ENCODE data around the gene ZBTB7C.

The ZBTB7C gene

DNA sequence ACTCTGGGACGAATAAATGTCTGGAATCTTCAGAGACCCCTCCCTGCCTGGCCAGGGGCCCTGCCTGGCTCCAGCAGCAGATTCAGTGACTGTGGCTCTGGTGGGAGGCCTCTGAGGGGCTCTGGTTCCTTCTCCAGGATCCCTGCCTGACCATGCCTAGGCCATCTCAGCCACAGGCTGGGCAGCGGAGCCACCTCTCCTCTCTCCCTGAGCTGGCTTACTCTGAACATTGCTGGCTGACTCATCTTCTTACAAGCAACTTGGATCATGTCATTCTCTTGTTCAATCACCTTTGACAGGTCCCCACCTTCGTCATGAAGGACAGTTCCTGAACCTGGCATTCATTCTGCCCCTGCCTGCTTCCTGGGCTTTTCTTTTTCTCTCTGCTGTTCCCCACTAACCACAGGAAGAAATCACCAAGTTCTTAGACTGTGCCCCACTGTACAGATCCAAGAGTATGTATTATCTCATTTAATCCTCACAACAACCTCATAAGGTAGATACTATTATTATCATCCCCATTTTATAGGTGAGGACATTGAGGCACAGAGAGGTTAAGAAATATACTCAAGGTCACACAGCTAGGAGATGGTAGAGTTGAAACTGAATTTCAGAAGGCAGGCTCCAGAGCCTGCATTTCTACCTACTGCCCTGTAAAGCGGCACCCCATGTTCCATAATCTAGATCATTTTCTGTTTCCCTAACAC lies 323.2 kb downstream of the ZBTB7C start:
- DNase-seq (ENCODE audit: low spot score), result no peak

GRCh38 chr18:48084858-48085257 lies 324.3 kb downstream of the ZBTB7C start:
- no peak for DNase-seq (ENCODE audit: low spot score)

DNA sequence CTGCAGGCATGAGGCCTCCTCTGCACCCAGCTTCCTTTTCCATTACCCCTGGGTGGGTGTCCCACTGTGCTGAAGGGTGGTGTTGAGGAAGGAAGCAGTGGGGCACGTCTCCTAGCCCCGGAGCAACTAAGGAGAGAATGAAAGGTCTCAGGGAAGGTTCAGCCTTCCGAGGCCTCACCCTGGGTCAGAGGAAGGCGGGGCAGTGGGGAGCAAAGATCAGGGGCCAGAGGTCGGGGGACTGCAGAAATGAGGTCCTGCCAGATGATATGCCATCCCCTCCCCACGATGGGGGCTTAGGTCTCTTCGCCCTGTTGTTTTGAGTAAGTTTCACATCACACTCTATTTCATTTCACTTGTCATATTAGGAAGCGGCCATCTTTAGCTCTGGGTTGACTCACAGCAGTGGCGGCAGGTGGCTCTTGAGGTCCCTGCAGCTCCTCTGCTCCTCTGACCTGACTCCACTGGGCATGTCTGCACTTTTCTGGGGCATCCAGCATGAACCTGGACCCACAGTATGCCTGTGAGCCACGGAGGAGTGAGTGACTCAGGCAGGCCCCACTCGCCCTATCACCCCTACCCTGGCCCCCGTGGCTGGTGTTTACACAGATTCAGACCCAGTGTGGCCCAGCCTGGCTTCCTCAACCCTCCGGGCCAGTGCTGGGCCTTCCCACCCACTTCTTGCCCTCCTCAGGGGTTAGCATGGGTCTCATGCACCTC lies 325.0 kb downstream of the ZBTB7C start:
- DNase-seq (ENCODE audit: low spot score), result no peak

GRCh38 chr18:48080546-48080945 lies 328.6 kb downstream of the ZBTB7C start:
- DNase-seq (ENCODE audit: low spot score), result no peak

GRCh38 chr18:48079885-48080284 lies 329.3 kb downstream of the ZBTB7C start:
- no peak for DNase-seq (ENCODE audit: low spot score)

DNA sequence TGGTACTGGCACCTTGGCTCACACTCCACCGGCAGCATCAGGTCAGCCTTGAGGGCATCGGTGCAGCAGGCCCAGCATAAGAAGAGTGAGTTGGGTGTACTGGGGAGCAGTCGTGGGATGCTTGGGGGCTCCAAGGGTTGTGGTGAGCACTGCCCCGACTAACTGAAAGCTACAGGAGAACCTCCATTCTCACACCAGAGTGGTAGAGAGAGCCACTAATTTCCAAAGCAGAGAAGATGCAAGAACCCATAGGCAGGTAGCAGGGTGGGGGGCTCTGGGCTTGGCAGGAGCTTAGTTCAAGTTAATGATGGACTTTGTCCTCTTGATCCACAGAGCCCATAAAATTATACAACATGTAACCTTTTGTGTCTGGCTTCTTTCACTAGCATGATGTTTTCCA lies 330.7 kb downstream of the ZBTB7C start:
- no peak for DNase-seq (ENCODE audit: low spot score)

DNA sequence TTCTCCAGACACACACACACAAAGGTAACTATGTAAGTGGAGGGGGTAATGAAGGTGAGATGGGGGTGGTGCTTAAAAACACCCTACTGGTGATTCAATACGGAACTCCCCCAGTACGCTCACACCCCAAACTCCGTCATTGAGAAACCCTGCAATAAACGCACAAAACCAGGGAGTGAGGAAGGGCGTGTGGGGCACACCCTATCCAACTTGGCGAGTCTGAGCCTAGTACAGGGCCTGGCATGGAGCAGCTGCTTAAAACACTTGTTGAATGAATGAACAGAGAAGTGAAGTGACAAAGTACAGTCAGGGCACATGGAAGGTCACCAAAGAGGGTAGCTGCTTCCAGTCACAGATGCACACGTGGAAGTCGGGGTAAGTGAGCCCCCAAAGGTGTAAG lies 331.9 kb downstream of the ZBTB7C start:
- DNase-seq (ENCODE audit: low spot score), result no peak

DNA sequence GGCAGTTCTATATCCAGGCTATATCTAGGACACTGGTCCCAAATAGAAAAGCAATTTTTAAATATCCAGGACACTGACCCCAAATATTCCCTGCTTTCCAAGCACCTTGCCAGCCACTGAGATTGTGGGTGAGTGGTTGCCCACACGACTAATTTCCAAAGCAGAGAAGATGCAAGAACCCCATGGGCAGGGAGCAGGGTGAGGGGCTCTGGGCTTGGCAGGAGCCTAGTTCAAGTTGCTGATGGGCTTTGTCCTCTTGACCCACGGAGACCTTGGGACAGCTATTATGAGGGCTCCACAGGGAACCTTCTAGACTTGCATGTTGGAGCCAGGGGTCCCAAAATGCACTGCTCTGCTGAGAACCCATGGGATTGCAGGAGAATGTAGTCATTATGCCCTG lies 332.7 kb downstream of the ZBTB7C start:
- DNase-seq (ENCODE audit: low spot score), result no peak

- DNase-seq (ENCODE audit: low spot score), result no peak
These were observed 333.5 kb downstream of the ZBTB7C start for GRCh38 chr18:48075707-48076093.

DNA sequence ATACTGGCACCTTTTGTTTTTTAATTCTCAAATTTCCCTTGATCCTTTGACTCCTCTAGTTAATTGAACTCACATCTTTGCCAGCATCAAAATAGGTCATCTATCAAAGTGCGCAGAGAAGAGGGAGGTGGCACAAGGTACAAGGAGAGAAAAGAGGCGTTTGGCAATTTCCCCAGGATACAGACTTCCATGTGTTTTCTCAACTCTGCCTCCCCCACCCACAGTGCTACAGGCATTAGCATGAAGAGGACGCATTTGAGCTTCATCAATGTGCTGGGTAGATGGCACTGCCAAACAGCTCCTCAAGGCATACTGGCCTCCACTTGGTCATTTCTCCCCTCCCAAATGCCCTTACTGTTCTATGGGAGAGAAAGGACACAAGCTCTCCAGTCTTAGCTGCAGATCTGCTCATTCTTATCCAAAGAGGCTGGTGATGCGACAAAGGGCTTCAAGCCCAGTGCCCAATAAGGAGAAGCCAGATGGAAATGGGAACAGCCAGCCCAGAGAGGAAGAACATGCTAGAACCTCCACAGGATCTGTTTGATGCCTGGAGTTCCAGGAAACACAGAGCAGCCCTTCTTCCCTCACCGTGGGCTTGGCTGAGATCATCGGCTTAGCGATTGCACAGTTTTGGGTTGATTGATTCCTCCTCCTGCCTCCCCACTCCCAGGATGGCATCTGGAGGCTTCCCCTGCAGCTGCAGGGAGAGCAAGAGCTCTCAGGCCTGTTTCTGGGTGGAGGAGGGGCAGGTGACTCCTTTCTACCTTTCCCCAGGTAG lies 334.1 kb downstream of the ZBTB7C start:
- DNase-seq (ENCODE audit: low spot score), result no peak

DNA sequence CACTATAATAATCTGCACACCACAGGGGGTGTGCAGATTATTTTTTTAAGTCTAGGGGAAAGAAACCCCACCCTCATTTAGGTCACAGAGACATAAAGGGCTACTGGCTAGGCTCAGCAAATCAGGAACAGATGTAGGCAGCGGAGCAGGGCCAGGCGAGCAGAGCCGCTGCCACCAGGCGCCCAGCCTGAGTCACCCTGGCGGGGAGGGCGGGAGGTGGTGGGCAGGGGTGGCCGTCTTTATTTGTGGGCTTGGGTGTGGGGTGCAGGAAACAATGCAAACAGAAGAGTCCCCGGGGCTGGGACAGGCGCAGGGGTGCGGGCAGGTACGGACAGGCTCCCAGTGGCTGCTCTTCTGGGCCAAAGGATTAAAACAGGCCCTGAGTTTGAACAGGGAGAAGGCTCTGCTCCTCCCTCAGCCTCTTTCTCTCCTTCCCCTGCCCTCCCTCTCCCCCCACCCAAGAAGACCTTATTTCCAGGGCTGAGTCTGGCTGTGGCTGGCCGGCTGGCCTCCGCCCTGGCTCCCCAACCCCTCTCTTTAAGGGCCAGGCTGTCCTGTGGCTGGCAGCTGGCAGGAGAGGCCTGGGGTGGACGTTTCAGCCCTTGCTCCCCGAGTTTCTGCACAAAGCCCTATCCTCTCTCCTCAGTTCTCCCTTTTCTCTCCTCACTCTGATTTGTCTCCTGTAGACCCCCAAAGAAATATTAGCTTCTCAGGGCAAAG lies 335.8 kb downstream of the ZBTB7C start:
- DNase-seq (ENCODE audit: low spot score), result peak; percentile 39

- DNase-seq (ENCODE audit: low spot score), result no peak
These were observed 336.6 kb downstream of the ZBTB7C start for GRCh38 chr18:48072428-48073204.

DNA sequence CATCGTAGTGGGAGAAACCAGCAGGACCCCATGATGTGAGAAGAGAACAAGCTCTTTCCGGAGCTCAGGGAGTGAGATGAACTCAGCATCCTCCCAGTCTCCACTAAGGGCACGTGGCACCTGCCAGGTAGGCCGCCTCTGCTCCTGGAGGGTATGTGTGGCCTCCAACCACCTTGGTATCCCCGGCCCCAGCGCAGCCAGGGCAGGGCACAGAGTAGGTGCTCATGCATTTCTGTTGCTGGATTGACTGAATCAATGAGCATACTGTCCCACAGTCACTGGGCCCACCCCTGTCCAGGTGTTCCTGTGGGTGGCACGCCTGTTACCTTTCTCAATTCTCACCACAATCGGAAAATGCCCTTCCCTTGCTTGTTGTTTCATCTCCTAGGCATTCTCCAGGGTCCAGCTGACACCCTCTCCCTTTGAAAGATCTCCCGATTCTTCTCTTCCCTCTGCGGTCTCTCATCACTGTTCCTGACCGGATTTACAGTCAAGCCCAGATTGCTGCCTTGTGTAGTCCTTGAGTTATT lies 340.2 kb downstream of the ZBTB7C start:
- DNase-seq (ENCODE audit: low spot score), result no peak

- DNase-seq (ENCODE audit: low spot score), result no peak
These were observed 342.9 kb downstream of the ZBTB7C start for GRCh38 chr18:48066225-48066652.

DNA sequence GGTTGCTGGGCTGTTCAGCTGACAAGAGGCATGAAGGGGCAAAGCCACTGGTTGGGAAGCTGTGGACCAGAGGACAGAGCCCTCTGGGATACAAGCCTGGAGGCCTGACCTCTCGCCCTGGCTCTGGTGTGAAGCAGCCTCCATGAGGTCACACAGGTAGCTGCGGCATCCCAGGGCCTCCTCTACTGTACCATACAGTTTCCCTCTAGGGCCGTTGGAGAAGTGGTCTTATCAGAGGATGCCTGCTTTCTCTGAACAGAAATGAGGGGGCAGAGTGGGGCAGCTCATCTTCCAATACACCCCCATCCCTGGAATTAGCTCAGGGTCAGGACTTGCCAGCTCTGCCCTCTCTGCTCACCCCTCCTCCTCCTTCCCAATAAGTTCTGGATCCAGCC lies 343.6 kb downstream of the ZBTB7C start:
- no peak for DNase-seq (ENCODE audit: low spot score)

DNA sequence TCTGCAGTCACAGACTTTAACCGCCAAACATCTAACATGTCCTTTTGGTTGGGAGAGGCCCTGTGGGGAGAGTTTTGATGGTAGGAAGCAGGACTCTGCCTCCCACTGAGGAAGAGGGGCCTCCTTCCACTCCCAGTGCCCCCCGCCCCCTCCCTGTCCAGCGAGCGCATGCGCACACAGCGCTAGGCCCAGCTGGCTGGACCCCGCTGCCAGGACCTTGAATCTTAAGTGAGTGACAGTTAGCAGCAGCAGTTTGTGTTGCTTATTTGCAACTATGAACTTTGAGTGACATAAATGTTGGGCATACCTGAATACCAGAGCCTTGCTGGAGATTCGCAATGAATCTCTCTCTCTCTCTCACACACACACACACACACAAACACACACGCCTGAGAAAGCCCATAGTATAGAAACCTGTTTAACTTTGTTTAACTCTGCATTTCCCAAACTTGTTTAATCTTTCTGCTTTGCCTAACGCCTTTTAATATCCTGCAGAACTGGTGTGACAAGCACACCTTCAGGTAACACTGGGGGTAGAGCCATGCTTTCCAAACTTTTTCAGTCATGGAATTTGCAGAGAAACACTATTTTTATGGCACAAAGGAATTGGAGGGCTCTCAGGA lies 344.1 kb downstream of the ZBTB7C start:
- no peak for DNase-seq (ENCODE audit: low spot score)

DNA sequence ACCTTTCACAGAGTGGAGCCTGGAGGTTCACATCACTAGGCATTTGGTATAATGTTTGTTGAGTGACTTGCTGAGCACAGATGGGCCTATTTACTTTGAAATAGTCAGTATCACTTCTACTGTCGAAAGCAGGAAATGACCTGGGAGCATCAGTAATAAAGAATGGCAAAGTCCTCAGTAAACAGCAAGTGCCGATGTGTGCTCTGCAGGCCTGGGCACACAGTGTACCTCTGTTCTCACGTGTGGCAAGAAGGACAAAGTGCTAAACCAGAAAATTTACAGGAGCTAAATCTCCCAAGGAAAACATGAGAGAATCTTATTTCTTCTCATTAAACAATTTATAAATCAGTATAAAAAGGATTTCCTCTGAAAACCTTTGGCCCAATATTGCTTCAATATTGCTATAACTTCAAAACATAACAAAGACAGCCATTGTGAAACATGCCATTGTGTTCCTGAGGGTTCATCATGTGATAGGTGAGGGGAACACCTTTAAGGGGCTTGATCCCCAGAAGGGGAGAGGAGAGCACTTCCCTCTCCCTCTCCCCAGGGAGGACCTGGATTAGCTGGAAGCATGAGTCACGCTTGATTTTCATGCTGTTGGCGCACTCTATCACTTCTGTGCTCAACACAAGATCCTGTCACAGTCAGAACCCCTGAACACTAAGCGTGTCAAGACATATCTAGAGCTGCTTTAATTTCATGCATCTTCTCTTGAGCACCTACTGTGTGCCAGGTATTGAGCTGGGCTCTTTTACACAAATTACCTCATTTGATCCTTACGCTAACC lies 347.2 kb downstream of the ZBTB7C start:
- DNase-seq (ENCODE audit: low spot score), result no peak

GRCh38 chr18:48060970-48061369 lies 348.2 kb downstream of the ZBTB7C start:
- no peak for DNase-seq (ENCODE audit: low spot score)

DNA sequence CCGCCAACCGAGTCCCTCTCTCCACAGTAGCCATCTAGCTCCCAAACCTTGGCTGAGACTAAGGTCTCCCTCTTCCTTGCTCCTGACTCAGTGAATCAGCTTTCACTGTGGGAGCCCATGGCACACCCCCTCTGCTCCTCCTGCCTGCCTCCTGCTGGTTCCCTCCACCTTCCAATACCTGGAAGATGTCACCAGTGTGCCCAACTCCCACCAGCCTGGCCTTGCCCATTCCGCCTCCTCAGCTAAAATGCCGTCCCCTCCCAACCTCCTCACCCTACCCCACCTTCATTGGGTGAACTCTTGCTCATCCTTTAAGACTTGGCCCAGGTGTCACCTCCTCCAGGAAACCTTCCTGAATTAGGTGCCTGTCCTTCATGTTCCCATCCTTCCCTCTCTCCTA lies 348.8 kb downstream of the ZBTB7C start:
- DNase-seq (ENCODE audit: low spot score), result no peak

- DNase-seq (ENCODE audit: low spot score), result no peak
These were observed 349.6 kb downstream of the ZBTB7C start for GRCh38 chr18:48059455-48060010.
